K562 (cell line): ENCODE measurements around the gene KCNQ4. TPM values are rescaled to one million over a fixed set of nuclear protein-coding genes. Genes with fewer than 3 reads are reported as not detected.
A peak's percentile ranks its signal among the peaks of the same experiment; 100 is the strongest.

Experiments used
- CHD7 ChIP-seq: fragments of 200-600 bp; sonication (generic); IDR thresholded peaks from one replicate; pipeline ENCODE4 v1.6.1; 2012; ENCODE audit warnings: mild to moderate bottlenecking, low read depth, low read length, inconsistent platforms
- HDGF ChIP-seq: fragments of 450-650 bp; IDR thresholded peaks from 2 replicates; pipeline ENCODE4 v1.6.1; 2016
- POLR3G ChIP-seq: IDR thresholded peaks from 2 replicates; pipeline ENCODE4 v1.6.1; 2011; ENCODE audit not compliant: insufficient read length, insufficient replicate concordance; ENCODE audit errors: extremely low read depth
- ZBTB40 ChIP-seq, 2 experiments: fragments of 450-650 bp in 1 of 2; sonication (generic) in 1 of 2; formaldehyde crosslinking in 1 of 2; IDR thresholded peaks; 2 replicates each; pipeline versions ENCODE4 v1.7.1 to v1.9.0; 2016 to 2022; ENCODE audit warnings: inconsistent platforms in 1 of 2, mild to moderate bottlenecking in 1 of 2, missing genetic modification reagents in 1 of 2
- polyA plus RNA-seq, 8 experiments: library from polyadenylated mRNA; depleted of rRNA in 4 of 8; stranded (reverse) in 5 of 8; unstranded in 3 of 8; fragments of >200 nt; fragmentation: Nextera tagmentation in 2 of 8; fragmentation: Illumina TruSeq in 1 of 8; extraction: Ambion mirVana in 2 of 8; extraction: Trizol in 1 of 8; gene quantifications; 2 replicates each; pipeline versions ENCODE4 v1.2.1 to v1.2.3, GENCODE V29; 2011 to 2014; ENCODE audit warnings: inconsistent platforms in 1 of 8, missing spikeins in 1 of 8
- total RNA-seq, 7 experiments: library from RNA; depleted of rRNA in 6 of 7; stranded (reverse); fragments of >200 nt in 6 of 7; fragmentation: Illumina TruSeq in 2 of 7; extraction: Trizol in 2 of 7; gene quantifications; 2 replicates each; pipeline versions ENCODE4 v1.2.1 to v1.2.3, GENCODE V29; 2011 to 2021; ENCODE audit warnings: low replicate concordance in 1 of 7

Gene KCNQ4
- total and polyA plus RNA-seq, 9 of the 15 experiments (the other 6 are each of a cell fraction or from before 2014, with no cell fraction given): 0.07 to 4.1 (median 0.79) TPM

- TF ChIP-seq CHD7 (no peak), POLR3G (no peak), HDGF (peak; percentile 98), ZBTB40 (IDR thresholded peaks at IDR 0.05) (no peak), ZBTB40 (CRISPR knock-in tag; IDR thresholded peaks at IDR 0.05) (no peak)
Measured at GRCh38 chr1:40802078-40802741, 18.6 kb downstream of the KCNQ4 start (continued).
